ENCODE data around the gene MEOX1.

DNA sequence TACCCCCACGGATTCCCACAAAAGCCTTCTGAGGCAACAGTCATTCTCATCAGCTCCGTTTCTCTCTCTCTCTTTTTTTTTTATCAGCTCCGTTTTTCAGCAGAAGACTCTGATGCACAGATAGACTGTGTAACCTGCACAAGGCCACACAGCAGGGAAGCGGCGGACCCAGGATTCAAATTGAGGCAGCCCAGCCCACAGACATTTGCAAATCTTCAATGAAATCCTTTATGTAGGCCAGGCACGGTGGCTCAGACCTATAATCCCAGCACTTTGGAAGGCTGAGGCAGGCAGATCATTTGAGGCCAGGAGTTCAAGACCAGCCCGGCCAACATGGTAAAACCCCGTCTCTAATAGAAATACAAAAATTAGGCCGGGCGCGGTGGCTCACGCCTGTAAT lies 2.4 kb upstream of the MEOX1 start:
- TF ChIP-seq CTCF (IDR thresholded peaks at IDR 0.05; ENCODE audit: low read length) = no peak
- no peak for TF ChIP-seq EZH2 (IDR thresholded peaks at IDR 0.05; ENCODE audit: borderline replicate concordance, low read length)

Data from OCI-LY1 (cell line).